ENCODE data around the gene CARD11. TPM values are rescaled to one million over a fixed set of nuclear protein-coding genes. Genes with fewer than 3 reads are reported as not detected.

The CARD11 gene
- total RNA-seq, 2 experiments from 2014 or later = 98.3 to 103 TPM

DNA sequence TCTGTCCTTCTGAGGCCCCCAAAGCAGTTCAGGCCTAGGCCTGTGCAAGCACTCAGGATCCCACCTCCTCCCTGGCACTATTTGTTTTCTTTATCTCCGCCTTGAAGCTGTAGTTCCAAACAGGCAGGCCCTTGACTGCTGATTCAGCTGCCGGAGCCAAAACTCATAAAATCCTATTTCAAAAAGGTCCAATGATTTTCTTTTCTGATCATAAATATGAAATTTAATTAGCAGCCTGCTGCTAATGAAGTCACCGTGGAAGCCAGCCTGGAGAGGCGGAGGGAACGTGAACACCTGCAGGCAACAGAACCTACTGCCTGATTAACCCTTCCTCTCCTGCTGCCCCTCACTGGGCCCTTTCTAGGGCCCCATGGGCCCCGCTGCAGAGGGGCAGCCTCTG is 60.1 kb downstream of the CARD11 start:
- POLR2A ChIA-PET = interaction anchor here (1.2 to 1.6 kb wide), 3 partner anchors 9 to 21 kb away, joined by 4 read pairs; no protein-coding TSS in a partner anchor
- TF ChIP-seq, protein P1, sequence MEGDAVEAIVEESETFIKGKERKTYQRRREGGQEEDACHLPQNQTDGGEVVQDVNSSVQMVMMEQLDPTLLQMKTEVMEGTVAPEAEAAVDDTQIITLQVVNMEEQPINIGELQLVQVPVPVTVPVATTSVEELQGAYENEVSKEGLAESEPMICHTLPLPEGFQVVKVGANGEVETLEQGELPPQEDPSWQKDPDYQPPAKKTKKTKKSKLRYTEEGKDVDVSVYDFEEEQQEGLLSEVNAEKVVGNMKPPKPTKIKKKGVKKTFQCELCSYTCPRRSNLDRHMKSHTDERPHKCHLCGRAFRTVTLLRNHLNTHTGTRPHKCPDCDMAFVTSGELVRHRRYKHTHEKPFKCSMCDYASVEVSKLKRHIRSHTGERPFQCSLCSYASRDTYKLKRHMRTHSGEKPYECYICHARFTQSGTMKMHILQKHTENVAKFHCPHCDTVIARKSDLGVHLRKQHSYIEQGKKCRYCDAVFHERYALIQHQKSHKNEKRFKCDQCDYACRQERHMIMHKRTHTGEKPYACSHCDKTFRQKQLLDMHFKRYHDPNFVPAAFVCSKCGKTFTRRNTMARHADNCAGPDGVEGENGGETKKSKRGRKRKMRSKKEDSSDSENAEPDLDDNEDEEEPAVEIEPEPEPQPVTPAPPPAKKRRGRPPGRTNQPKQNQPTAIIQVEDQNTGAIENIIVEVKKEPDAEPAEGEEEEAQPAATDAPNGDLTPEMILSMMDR (IDR thresholded peaks at IDR 0.05) = no peak
- H3K9me3 Mint-ChIP-seq = no peaks in the 10 kb centered on the region
- ATAC-seq = no peak
- peak overlapping the region; percentile 89 for H3K27ac Mint-ChIP-seq
- H3K36me3 Mint-ChIP-seq (ENCODE audit: low read depth) = peaks cover 56% of the 10 kb centered on the region
- H3K4me3 Mint-ChIP-seq = no peak overlapping the region
- H3K27me3 Mint-ChIP-seq = no peaks in the 10 kb centered on the region
- CTCF ChIA-PET = interaction anchor here (0.8 to 1.1 kb wide), 2 partner anchors 86 to 106 kb away, joined by 3 read pairs; no protein-coding TSS in a partner anchor
- no peak for DNase-seq
- intact Hi-C loops (cut with micrococcal nuclease) = loop anchor here (10.0 kb wide), 1 partner anchor 81 kb away; no protein-coding TSS in a partner anchor
- peaks cover 77% of the 10 kb centered on the region for H3K4me1 Mint-ChIP-seq (ENCODE audit: low read depth)

GRCh38 chr7:2982831-2983230 is 60.8 kb downstream of the CARD11 start:
- CTCF ChIA-PET = interaction anchor here (0.8 kb wide), 1 partner anchor 87 kb away, joined by 3 read pairs; no protein-coding TSS in a partner anchor
- H3K27me3 Mint-ChIP-seq = no peaks in the 10 kb centered on the region
- H3K9me3 Mint-ChIP-seq = no peaks in the 10 kb centered on the region
- ATAC-seq = peak; percentile 46
- peak; percentile 87 for DNase-seq
- peaks cover 80% of the 10 kb centered on the region for H3K4me1 Mint-ChIP-seq (ENCODE audit: low read depth)
- H3K4me3 Mint-ChIP-seq = peak overlapping the region; percentile 25
- POLR2A ChIA-PET = interaction anchor here (0.6 to 1.6 kb wide), 6 partner anchors 17 to 543 kb away, joined by 3 to 6 read pairs (median 4); no protein-coding TSS in a partner anchor
- peaks cover 51% of the 10 kb centered on the region for H3K36me3 Mint-ChIP-seq (ENCODE audit: low read depth)
- intact Hi-C loops (cut with micrococcal nuclease) = loop anchor here (10.0 kb wide), 1 partner anchor 82 kb away; no protein-coding TSS in a partner anchor
- TF ChIP-seq, protein P1 (IDR thresholded peaks at IDR 0.05) = no peak
- peak overlapping the region; percentile 89 for H3K27ac Mint-ChIP-seq

GRCh38 chr7:2982401-2982800 is 61.3 kb downstream of the CARD11 start:
- ATAC-seq = no peak
- POLR2A ChIA-PET = interaction anchor here (0.6 to 1.6 kb wide), 5 partner anchors 16 to 543 kb away, joined by 4 to 6 read pairs (median 4); no protein-coding TSS in a partner anchor
- Mint-ChIP-seq H3K27me3 (no peaks in the 10 kb centered on the region), H3K27ac (peak overlapping the region; percentile 89), H3K4me1 (ENCODE audit: low read depth) (peaks cover 82% of the 10 kb centered on the region), H3K4me3 (peak overlapping the region; percentile 25), H3K36me3 (ENCODE audit: low read depth) (peaks cover 52% of the 10 kb centered on the region), H3K9me3 (no peaks in the 10 kb centered on the region)
- DNase-seq = no peak
- CTCF ChIA-PET = interaction anchor here (1.3 kb wide), 1 partner anchor 88 kb away, joined by 3 read pairs; no protein-coding TSS in a partner anchor
- intact Hi-C loops (cut with micrococcal nuclease) = loop anchor here (10.0 kb wide), 1 partner anchor 82 kb away; no protein-coding TSS in a partner anchor
- TF ChIP-seq, protein P1 (IDR thresholded peaks at IDR 0.05) = no peak

- ChIA-PET POLR2A (interaction anchor here (0.6 kb wide), 2 partner anchors 62 to 65 kb away, joined by 3 read pairs; no protein-coding TSS in a partner anchor), CTCF (interaction anchor here (1.0 to 1.3 kb wide), 2 partner anchors 59 to 87 kb away, joined by 3 to 5 read pairs; no protein-coding TSS in a partner anchor)
- no peaks in the 10 kb centered on the region for H3K27me3 Mint-ChIP-seq
- H3K4me3 Mint-ChIP-seq = peak overlapping the region; percentile 78
- H3K9me3 Mint-ChIP-seq = no peaks in the 10 kb centered on the region
- DNase-seq (no peak), ATAC-seq (no peak)
- TF ChIP-seq, protein P1 (IDR thresholded peaks at IDR 0.05) = no peak
- H3K36me3 Mint-ChIP-seq (ENCODE audit: low read depth) = peaks cover 53% of the 10 kb centered on the region
- H3K4me1 Mint-ChIP-seq (ENCODE audit: low read depth) = peaks cover 80% of the 10 kb centered on the region
- H3K27ac Mint-ChIP-seq = peak overlapping the region; percentile 93
- intact Hi-C loops (cut with micrococcal nuclease) = loop anchor here (10.0 kb wide), 1 partner anchor 84 kb away; no protein-coding TSS in a partner anchor
Measured at GRCh38 chr7:2981103-2981480, 62.6 kb downstream of the CARD11 start.
